Suppressor macrophage (primary cell): Measurements from ENCODE around the gene NCKAP5L.
A peak's percentile ranks its signal among the peaks of the same experiment; 100 is the strongest.
"Not testable (repeated sequence)": the region's sequence is repeated elsewhere in the genome, so short reads cannot be mapped to it uniquely, and the experiment has no call there.

Experiments used
- DNase-seq, 4 experiments: peaks; one replicate each; pipeline ENCODE4 v3.0.0-alpha.2; 2020 to 2022

NCKAP5L gene

DNA sequence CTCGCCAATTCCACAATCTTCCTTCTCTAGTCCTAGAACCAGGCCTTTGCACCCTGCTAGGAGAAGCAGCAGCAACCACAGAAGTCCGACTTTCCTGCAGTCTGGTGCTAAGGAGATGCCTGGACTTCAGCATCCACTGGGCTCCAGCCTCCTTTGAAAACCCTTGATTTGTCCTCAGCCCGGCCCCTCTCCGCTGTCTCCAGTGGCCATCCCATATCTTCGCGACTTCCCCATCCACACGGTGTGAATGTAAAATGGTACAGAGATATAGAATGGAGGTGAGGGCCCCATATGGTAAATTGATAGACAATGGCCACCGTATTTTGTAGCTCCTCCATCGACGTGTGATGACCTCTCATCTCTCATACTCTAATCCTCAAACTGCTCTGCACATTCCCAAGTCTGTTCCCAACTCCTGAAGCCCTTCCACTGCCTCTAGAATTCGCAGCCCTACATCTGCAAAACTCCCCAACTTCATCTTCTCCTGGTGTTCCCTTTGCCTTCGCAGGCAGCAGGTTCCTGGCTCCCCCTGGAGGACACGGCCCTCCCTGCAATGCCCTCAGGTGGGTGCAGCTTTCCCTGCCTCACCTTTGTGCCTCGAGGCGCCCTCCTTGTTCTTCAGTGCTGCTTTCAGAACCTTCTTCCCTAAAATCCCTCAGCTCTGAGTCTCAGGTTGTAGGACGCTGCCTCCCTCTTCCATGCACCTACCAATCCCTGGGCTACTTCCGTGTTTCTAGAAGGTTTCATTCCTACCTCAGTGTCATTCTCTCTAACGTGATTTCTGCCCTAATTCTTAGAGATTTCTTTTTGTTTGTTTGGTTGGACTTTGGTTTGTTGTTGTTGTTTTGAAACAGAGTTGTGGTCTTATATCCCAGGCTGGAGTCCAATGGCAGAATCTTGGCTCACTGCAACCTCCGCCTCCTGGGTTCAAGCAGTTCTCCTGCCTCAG is 50.1 kb downstream of the NCKAP5L start:
- peak in 2 of 4 experiments; percentile 35 to 50 for DNase-seq

DNA sequence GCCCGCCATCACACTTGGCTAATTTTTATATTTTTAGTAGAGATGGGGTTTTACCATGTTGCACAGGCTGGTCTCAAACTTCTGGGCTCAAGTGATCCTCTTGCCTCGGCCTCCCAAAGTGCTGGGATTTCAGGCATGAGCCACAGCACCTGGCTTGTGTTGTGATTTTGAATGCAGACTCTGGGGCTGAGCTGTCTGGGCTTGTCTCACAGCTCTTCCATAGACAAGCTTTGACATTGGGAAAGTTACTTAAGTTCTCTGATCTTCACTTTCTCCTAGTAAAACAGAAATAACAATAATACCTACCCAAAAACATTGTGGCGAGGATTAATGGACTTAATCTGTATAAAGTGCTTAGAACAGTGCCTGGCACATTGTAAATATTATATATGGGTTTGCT is 50.9 kb downstream of the NCKAP5L start:
- no peak for DNase-seq

DNA sequence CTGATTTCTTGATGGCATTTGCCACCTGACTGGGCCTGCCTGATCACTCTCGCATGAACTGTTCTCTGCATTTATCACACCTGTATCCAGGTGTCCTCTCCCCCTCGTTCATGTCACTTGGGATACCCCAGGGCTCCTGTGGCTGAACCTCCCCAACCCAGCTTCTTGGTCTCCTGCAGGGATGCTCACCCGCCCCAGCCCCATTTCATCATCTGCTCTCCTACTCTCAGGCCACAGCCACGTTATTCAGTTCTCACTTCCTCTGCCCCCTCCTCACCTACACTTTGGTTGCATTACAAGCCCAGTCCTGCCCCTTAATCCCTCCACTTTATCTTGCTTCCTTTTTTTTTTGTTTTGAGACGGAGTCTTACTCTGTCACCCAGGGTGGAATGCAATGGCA is 51.4 kb downstream of the NCKAP5L start:
- peak in 3 of 4 experiments; percentile 44 to 57 (median 52) for DNase-seq

DNA sequence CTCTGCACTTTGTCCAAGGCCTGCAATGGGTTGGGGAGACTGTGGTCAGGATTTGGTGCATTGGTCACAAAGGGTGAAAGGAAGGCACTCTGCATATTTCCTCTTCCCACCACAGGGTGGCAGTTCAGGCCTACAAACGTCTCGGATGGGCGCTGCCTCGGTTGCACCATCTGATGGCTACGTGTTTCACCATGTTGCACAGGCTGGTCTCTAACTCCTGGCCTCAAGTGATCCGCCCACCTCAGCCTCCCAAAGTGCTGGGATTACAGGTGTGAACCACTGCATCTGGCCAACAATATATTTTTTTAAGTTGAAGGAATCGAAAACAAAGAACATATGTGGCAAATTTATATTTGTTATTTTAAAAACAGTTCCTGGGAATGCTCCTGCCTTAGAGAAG is 51.8 kb downstream of the NCKAP5L start:
- DNase-seq: peak; percentile 81 to 89 (median 86)

DNA sequence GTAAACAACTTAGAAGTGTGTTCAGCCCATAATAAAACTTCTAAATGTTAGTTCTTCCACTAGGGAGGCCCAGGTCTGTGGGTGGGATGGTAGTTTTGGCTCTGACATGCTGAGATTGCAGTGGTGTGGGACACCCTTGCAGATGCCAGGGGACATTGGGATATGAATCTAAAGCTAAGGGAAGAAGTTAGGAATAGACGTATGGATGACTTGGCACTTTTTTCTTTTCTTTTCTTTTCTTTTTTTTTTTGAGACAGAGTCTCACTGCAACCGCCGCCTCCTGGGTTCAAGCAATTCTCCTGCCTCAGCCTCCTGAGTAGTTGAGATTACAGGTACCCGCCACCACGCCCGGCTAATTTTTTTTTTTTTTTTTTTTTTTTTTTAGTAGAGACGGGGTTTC is 55.1 kb downstream of the NCKAP5L start:
- not testable (repeated sequence) for DNase-seq

DNA sequence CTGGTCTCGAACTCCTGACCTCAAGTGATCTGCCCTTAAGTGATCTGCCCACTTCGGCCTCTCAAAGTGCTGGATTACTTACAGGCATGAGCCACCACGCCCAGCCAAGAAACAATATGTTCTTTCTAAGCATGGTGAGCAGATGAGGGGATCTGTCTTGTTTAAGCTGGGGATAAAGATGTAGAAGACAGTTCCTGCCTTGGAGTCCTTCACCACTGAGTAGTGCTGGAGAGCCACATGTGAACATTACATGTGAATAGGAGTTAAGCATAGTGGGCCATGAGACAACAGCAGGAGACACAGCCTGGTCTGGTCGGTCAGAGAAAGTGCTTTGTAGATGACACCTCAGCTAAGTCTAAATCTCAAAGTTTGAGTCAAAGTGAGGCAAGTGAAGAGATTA is 60.9 kb downstream of the NCKAP5L start:
- DNase-seq: no peak

DNA sequence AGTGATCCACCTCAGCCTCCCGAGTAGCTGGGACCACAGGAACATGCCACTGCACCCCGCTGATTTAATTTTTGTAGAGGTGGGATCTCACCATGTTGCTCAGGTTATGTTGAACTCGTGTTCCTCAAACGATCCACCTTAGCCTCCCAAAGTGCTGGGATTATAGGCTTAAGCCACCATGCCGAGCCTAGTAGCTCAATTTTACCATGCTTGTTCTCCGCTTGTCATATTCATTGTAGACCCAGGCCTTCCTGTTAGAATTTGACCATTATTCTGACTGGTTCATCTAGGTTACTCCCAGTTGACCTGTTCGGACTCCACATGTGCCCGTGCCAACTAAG is 62.1 kb downstream of the NCKAP5L start:
- no peak for DNase-seq

DNA sequence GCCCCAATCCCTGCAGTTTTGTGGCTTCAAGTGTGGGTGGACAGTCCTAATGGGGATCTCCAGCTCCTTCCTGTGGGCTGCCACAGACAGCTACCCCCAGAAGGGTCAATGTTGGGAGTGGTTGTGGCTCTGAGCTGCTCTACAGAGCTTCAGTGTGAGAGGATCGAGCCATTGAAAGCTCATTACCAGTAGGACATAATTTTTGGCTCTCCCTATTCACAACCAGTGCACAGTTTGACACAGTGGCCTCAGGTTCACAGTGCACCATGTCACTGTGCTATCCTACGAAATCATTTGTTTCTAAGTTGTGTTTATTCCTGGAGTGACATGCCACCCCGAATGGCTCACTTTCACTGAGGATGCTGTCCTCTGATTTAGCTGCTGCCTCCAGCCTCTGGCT is 64.1 kb downstream of the NCKAP5L start:
- no peak for DNase-seq

DNA sequence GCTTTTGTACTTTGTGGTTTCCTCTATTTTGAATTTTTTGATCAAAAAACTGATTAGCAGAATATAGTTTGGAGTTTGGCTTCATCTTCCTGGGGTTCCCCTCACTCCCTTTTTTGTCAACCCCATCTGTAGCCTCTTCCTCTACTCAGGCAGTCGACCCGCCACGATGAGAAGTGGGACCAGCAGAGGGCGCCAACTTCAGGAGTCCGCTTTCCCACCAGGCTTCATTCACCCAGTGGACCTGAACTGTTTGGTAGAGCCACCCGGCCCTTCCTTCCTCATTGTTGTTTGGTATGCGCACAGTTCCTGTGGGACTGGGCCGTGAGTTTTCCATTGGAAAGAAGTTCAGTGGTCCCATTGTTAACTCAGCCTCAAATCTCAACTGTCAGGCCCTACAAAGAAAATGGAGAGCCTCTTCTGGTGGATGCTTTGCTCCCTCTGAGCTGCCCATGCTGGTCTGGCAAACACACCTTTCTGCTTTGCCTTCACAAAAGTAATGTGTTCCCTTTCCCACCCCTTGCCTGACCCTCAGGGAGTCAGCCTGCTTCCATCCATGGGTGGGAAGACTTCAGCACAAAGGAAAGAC is 65.1 kb downstream of the NCKAP5L start:
- DNase-seq: peak; percentile 74 to 84 (median 80)

DNA sequence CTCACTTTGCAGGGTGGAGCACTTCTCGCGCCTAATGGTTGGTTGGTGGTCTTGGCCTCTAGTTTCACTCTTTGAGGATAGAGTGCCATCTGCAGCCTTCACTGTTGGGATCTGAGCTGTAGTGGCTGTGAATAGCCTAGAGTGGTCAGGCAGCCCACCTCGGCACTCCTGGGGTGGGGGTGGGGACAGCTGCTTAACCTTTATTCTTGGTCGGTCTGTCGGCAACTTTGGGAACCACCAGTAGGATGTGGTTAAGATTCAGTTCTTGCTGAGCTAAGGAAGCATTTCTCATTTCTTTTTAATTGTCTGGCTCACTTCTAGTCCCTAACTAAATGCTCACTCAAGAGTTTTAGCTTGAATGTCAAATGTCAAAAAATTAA is 65.8 kb downstream of the NCKAP5L start:
- no peak for DNase-seq

DNA sequence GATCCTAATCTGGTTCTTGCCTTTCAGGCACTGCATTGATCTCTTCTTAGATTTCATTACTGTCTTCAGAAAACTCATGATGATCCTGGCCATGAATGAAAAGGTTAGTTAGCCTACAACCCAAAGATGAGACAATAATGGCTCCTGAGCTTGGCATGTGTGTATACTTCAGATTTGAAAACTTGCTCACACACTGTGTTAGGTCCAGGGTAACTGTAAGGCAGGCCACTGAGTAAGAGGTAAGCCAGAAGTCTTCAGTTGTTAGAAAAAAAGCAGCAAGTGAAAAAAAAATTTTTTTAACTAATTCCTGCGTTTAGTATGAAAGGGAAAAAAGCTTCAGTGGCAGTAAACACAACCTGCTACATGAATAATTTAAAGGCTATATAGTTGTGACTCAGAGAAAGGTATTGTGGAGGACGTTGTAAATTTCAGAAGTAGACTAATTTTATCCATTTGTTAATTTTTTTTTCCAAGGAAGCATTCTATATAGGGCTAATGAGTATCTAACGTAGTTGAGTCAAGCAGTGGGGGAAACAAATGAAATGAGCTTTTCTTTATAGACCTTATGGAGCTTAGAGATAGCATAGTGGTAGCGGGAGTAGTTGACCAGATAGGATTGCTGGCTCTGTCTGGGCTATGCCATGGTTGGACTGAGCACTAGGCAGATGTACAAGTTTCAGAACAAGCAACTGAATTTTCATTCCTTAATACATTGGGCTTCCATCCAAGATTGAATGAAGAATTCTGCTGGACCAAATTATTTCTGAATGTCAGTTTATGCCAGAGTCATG is 66.3 kb downstream of the NCKAP5L start:
- DNase-seq: no peak

DNA sequence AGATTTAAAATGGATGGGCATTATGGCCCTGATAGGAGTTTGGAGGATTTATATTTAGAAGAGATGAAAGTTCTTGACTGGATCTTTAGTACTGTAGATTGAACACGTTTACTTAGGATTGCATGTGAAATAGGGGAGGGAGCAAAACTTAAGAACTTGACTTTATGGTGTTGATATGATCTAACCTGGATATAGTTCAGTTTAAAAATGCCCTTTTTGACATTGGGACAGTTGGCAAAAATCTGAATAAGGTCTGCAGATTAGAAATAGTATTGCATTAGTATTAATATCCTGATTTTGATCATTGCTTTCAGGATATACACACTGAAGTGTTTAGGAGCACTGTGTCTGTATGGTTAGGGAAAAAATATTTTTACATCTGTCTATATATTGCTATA is 77.2 kb downstream of the NCKAP5L start:
- DNase-seq: no peak

DNA sequence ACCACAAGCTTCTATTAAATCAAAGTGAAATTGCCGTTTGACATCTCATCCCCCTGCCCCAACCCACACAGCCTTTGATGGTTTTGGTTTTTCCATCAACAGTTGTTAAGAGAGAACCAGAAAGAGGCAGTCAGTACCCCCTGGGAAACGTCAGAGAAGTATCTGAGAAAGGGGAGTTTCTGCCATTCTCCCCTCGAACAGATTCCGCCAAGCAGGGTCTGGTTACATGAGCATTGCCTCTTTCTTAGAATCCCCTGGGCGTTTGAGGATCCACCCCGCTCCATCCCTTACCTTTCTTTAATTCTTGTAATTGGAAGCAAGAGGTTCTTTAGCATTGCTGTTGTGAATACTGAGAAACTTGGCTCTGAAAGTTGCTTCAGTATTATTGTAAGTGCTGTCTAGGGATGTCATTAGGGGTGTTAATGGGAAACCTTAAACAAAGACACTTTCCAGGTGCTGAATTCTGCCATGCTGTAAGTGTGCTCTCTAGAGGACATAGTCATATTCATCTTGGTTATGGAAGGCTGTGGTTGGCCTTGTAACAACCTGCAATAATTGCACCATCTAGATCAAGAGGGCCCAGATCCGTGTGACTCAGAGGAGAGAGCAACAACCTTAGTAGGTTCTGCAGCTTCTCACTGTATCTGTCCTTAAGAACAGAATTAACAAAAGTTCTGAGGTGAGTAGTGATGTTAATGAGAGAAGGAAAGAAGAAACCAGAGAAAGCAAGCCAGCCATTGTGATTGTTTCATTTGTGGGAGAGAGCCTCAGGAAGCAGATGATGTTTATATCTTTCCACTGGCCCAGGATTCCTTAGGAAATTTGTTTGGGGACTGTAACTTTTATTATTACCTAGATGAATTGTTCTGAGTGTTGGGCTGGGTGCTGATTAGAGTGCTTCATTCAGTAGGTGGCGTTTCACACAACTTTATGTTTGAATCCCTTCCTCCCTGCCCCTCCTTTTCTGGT is 77.9 kb downstream of the NCKAP5L start:
- DNase-seq: peak; percentile 30 to 67 (median 62)

DNA sequence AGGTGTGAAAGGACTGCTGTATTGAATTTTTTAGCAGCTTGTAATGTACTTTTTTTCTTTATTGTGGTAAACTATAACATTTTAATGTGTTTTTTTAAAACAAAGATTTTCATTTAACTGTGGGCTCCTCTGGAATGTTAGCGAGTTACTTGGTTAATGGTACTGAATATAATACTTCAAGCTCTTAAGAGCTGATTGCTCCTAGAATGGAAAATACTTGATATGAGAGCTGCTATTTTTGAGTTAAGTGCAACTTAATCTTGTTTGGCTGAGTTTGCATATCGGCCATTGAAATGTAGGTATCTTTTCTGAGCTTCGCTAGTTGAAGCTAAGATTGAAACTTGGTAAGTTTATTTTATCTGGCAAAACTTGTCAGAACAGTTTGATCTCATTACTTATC is 79.4 kb downstream of the NCKAP5L start:
- DNase-seq: no peak

DNA sequence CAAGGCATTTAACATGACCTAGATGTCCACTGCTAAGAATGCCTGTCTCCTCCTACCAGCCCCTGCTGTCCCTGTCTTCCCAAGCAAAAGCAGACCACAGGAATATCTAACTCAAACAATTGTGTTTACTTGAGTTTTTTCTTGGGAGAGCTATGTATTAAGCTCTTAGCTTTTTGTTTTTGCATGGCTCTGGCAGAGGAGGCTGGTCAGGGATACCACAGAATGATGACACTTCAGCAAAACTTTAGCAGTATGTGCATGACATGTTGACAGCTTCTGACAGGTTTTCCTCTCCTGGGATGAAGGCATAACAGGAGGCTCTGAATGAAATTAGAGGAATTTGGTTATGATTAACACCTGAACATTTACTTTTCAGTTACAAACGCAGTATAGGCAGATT is 79.9 kb downstream of the NCKAP5L start:
- no peak for DNase-seq

DNA sequence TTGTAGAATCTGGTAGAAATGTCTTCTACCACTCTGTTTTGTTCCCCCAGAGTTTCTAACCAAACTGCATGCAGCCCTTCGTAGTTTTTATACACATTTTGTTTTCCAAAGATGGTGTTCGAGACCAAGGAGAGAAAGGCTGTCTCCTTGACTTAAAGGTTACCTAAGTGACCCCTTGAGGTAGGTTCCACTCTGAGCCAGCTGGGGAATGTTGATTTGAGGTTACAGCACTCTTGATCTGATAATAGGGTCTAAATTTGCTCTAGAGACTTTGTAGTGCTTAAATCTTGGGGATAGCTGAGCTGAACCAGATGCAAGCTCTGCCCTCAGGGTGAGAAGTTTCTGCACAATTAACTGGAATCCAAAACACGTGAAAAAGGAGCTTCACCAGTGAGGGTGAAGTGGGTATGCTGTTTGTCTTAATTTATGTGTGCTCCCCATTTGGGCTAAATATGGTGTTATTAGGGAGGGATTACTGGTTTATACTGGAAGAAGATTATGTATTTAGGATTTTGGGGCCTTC is 83.8 kb downstream of the NCKAP5L start:
- DNase-seq: no peak

DNA sequence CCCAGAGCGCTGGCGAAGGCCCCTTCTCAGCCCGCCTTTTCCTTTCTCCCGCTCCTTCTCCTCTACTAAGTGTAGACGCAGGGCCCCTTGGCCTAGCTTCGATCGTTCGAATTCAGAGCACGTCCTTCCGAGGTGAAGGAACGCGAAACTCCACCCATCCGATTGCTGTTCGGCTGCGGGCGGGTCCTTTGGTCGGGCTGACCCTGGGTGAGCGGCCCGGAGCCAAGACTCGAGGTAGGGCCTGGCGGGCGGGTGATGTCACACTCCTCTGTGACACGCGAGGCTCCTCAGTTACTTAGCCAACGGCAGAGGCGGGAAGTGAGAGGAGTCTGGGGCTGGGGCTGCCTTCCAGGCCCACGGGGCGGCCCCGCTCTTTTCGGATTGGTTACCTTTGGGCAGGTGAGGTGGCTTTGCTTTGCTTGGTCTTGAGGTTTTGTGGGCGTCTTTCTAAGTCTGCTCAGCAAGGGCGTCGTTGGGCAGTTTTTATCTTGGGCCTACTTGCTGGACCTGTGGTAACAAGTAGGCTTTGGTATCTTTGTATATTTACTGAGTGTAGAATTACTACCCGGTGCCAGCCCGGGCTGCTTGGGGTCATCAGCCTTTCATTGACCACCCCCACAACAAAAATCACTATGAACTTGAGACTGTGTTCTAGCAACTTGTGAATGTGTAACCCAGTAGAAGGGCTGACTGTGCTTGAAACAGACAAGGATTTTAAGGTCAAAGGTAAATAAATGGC is 86.2 kb downstream of the NCKAP5L start:
- DNase-seq: peak; percentile 93 to 96 (median 95)
